ENCODE results near the gene CAMTA1.

CAMTA1 gene

GRCh38 chr1:7224644-7225043, 439.4 kb downstream of the CAMTA1 start:
- H3K9me2 ChIP-seq (replicated peaks; ENCODE audit: insufficient read depth, low read length) = no peaks in the 10 kb centered on the region
- no peaks in the 10 kb centered on the region for H3F3A ChIP-seq (ENCODE audit: insufficient read depth)
- H3K79me2 ChIP-seq (ENCODE audit: insufficient read depth, low read length) = no peaks in the 10 kb centered on the region
- H3K27ac ChIP-seq (ENCODE audit: low read depth, low read length) = no peak overlapping the region
- H3K9me3 ChIP-seq (ENCODE audit: insufficient read depth, low read length) = no peaks in the 10 kb centered on the region
- H3K4me3 ChIP-seq (ENCODE audit: insufficient read depth, low read length, poor library complexity, severe bottlenecking) = no peak overlapping the region
- TF ChIP-seq CTCF (IDR thresholded peaks at IDR 0.05; ENCODE audit: insufficient read depth, low read length, poor library complexity, severe bottlenecking) (no peak), EZH2phosphoT487 (conservative IDR thresholded peaks at IDR 0.05; ENCODE audit: low read length) (no peak)
- no peaks in the 10 kb centered on the region for H3K27me3 ChIP-seq (ENCODE audit: low read length)
- H3K9ac ChIP-seq (ENCODE audit: low read length) = no peak overlapping the region
- no peak overlapping the region for H3K4me2 ChIP-seq (ENCODE audit: low read depth, low read length, poor library complexity, severe bottlenecking)
- no peaks in the 10 kb centered on the region for H3K36me3 ChIP-seq (ENCODE audit: low read length)
- no peaks in the 10 kb centered on the region for H4K20me1 ChIP-seq (ENCODE audit: low read depth, low read length)
- H2AFZ ChIP-seq (ENCODE audit: low read depth, low read length, severe bottlenecking) = no peak overlapping the region

GRCh38 chr1:7225711-7226505, 440.7 kb downstream of the CAMTA1 start:
- no peak overlapping the region for H3K27ac ChIP-seq (ENCODE audit: low read depth, low read length)
- H3K36me3 ChIP-seq (ENCODE audit: low read length) = no peaks in the 10 kb centered on the region
- no peaks in the 10 kb centered on the region for H3K27me3 ChIP-seq (ENCODE audit: low read length)
- no peak for TF ChIP-seq CTCF (IDR thresholded peaks at IDR 0.05; ENCODE audit: insufficient read depth, low read length, poor library complexity, severe bottlenecking)
- TF ChIP-seq EZH2phosphoT487 (conservative IDR thresholded peaks at IDR 0.05; ENCODE audit: low read length) = no peak
- no peaks in the 10 kb centered on the region for H3K79me2 ChIP-seq (ENCODE audit: insufficient read depth, low read length)
- H3K9ac ChIP-seq (ENCODE audit: low read length) = no peak overlapping the region
- no peaks in the 10 kb centered on the region for H3K9me2 ChIP-seq (replicated peaks; ENCODE audit: insufficient read depth, low read length)
- H4K20me1 ChIP-seq (ENCODE audit: low read depth, low read length) = no peaks in the 10 kb centered on the region
- H3K4me3 ChIP-seq (ENCODE audit: insufficient read depth, low read length, poor library complexity, severe bottlenecking) = no peak overlapping the region
- H2AFZ ChIP-seq (ENCODE audit: low read depth, low read length, severe bottlenecking) = no peak overlapping the region
- H3F3A ChIP-seq (ENCODE audit: insufficient read depth) = no peaks in the 10 kb centered on the region
- H3K4me2 ChIP-seq (ENCODE audit: low read depth, low read length, poor library complexity, severe bottlenecking) = no peak overlapping the region
- H3K9me3 ChIP-seq (ENCODE audit: insufficient read depth, low read length) = no peaks in the 10 kb centered on the region

GRCh38 chr1:7227654-7228053, 442.4 kb downstream of the CAMTA1 start:
- H3K9me2 ChIP-seq (replicated peaks; ENCODE audit: insufficient read depth, low read length) = no peaks in the 10 kb centered on the region
- H2AFZ ChIP-seq (ENCODE audit: low read depth, low read length, severe bottlenecking) = no peak overlapping the region
- H3K27ac ChIP-seq (ENCODE audit: low read depth, low read length) = no peak overlapping the region
- no peaks in the 10 kb centered on the region for H4K20me1 ChIP-seq (ENCODE audit: low read depth, low read length)
- no peak overlapping the region for H3K9ac ChIP-seq (ENCODE audit: low read length)
- no peaks in the 10 kb centered on the region for H3K9me3 ChIP-seq (ENCODE audit: insufficient read depth, low read length)
- no peaks in the 10 kb centered on the region for H3K27me3 ChIP-seq (ENCODE audit: low read length)
- H3F3A ChIP-seq (ENCODE audit: insufficient read depth) = no peaks in the 10 kb centered on the region
- no peak for TF ChIP-seq CTCF (IDR thresholded peaks at IDR 0.05; ENCODE audit: insufficient read depth, low read length, poor library complexity, severe bottlenecking)
- TF ChIP-seq EZH2phosphoT487 (conservative IDR thresholded peaks at IDR 0.05; ENCODE audit: low read length) = no peak
- no peak overlapping the region for H3K4me2 ChIP-seq (ENCODE audit: low read depth, low read length, poor library complexity, severe bottlenecking)
- H3K4me3 ChIP-seq (ENCODE audit: insufficient read depth, low read length, poor library complexity, severe bottlenecking) = no peak overlapping the region
- no peaks in the 10 kb centered on the region for H3K36me3 ChIP-seq (ENCODE audit: low read length)
- no peaks in the 10 kb centered on the region for H3K79me2 ChIP-seq (ENCODE audit: insufficient read depth, low read length)

Data from SU-DHL-6 (cell line).